Measurements from ENCODE around the gene PXDC1. TPM values are rescaled to one million over a fixed set of nuclear protein-coding genes. Genes with fewer than 3 reads are reported as not detected.
"Not testable (repeated sequence)": the region's sequence is repeated elsewhere in the genome, so short reads cannot be mapped to it uniquely, and the experiment has no call there.

The PXDC1 gene
- polyA plus RNA-seq, 1 donor: 20.8 TPM

DNA sequence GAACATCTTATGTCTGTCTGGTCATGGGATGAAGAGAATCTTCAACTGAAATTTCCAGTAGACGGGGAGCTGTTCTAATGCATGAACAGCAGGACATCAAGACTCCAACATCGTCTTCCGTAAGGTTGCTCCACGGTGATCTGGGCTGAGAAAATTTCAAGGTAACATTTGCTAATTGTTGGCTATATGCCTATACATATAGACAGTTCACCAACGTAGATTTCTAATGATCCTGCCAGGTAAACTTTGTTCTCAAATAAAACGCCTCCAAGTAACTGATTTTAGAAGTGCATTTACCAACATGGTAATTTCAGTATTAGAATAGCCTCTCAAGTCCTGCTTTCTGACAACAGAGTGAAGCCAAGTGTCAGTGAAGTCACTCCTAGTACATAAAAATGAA, 11.3 kb upstream of the PXDC1 start:
- no peak for DNase-seq (ENCODE audit: low read depth)

- no peak for DNase-seq (ENCODE audit: low read depth)
Observed at GRCh38 chr6:3762359-3762758, 10.8 kb upstream of the PXDC1 start.

- DNase-seq (ENCODE audit: low read depth): no peak
Observed at GRCh38 chr6:3761989-3762270, 10.4 kb upstream of the PXDC1 start.

- no peak for DNase-seq (ENCODE audit: low read depth)
Observed at GRCh38 chr6:3759646-3760232, 8.2 kb upstream of the PXDC1 start.

- DNase-seq (ENCODE audit: low read depth): no peak
Observed at GRCh38 chr6:3758842-3759144, 7.3 kb upstream of the PXDC1 start.

DNA sequence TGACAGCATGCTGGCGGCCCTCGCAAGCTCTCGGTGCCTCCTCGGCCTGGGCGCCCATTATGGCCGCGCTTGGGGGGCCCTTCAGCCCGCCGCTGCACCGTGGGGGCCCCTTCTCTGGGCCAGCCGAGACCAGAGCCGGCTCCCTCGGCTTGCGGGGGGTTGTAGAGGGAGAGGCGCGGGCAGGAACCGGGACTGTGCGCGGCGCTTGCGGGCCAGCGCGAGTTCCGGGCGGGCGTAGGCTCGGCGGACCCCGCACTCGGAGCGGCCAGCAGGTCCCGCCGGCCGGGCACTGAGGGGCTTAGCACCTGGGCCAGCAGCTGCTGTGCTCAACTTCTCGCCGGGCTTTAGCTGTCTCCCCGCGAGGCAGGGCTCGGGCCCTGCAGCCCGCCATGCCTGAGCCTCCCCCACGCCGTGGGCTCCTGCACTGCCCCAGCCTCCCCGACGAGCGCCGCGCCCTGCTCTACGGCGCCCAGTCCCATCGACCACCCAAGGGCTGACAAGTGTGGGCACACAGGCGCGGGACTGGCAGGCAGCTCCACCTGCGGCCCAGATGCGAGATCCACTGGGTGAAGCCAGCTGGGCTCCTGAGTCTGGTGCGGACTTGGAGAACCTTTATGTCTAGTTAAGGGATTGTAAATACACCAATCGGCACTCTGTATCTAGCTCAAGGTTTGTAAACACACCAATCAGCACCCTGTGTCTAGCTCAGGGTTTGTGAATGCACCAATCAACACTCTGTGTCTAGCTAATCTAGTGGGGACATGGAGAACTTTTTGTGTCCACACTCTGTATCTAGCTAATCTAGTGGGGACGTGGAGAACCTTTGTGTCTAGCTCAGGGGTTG, 6.7 kb upstream of the PXDC1 start:
- DNase-seq (ENCODE audit: low read depth): not testable (repeated sequence)

- no peak for DNase-seq (ENCODE audit: low read depth)
Observed at GRCh38 chr6:3757241-3757641, 5.7 kb upstream of the PXDC1 start.

DNA sequence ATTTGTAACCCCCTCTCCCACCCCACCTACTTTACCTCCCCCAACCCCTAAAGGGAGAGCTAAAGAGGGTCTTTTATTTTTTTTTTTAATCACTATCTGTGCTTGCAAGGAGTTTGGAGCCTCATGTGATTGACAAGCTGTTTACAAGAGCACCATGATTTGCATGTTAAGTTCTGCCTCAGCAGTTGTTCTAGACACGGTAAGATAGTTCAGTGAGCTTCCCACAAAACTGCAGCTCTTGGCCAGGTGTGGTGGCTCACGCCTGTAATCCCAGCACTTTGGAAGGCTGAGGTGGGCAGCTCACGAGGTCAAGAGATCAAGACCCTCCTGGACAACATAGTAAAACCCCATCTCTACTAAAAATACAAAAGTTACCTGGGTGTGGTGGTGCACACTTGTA, 5.0 kb upstream of the PXDC1 start:
- no peak for DNase-seq (ENCODE audit: low read depth)

DNA sequence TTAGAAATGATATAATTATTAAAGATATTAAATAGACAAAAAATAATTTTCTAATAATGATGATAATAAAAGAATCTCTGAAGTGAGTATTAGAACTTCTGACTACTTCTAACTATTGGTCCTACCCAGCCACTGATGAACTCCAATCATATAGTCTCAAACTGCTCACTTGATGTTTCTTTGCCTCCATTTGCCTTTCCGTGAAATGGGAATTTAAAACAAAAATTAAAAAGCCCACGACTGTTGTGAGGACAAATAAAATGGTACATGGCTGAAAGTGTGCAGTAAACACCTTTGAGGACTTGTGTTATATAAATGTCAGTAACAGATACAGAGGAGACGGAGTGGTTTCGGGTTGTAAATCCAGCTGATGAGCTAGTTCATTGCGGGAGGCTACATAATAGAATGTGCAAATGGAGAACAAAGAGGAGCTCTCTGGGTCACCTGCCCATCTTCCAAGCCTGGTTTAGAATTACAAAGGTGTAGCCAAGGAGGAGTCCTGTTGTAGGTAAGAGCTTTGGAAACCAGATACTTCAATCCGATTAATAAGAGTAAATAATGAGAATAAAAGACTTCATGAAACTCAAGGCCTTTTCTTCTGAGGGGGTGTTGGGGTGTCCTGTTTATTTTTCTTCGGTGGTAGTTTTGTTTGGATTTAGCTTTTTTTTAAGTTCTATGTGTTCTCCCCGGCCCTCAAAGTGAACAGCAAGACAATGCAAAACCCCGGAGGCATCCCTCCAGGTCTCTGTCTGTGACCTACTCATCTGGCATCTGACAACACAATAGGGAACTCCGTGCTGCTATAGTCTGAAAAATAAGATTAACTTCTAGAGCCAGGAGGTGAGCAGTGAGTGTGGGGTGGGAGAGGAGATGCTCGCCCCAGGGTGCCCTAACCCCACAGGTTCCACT, 4.4 kb upstream of the PXDC1 start:
- no peak for DNase-seq (ENCODE audit: low read depth)

- no peak for DNase-seq (ENCODE audit: low read depth)
Observed at GRCh38 chr6:3754776-3755175, 3.3 kb upstream of the PXDC1 start.

DNA sequence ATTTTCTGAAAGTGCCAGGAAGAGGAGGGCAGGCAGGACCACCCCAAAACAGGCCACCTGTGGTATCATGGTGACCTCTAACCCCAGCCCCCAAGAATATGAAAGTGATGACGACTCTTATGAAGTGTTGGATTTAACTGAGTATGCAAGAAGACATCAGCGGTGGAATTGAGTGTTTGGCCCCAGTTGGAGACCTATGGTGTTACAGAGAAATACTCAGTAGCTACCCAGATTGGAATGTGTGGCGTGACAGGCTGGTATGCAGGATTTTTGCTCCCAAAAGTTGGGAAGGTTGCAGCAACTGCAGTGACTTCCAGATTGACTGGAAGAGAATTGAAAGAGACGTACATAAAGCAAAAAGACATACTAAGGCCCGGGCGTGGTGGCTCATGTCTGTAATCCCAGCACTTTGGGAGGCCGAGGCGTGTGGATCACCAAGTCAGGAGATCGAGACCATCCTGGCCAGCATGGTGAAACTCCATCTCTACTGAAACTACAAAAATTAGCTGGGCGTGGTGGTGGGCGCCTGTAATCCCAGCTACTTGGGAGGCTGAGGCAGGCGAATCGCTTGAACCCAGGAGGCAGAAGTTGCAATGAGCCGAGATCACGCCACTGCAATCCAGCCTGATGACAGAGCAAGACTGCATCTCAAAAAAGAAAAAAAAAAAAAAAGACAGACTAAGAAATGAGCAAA, 2.7 kb upstream of the PXDC1 start:
- DNase-seq (ENCODE audit: low read depth): not testable (repeated sequence)

DNA sequence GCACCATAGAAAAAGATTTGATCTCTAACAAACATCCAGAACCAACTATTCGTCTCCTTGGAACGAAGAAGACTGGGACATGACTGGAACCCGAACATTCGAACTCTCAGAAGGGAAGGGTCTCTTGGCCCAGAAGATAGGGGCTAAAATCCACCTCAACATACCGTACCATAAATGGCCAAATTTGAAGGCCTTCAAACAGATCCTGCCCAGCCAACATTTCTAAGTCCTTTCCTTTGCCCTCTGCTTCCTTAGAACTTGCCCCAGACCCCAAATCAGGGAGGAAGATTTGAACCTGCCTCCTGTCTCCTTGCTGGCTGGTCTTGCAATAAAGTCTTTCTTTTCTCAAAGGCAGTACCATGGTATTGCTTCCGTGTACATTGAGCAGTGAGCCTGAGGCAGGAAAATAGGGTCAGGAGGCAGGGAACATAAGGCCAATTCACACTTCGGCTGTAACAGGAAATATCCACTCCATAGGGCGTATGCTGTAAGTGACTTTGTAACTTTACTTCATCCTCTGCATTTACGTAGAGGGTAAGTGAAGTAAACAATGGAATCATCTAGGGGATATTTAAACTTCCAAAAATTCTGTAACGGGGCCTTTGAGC, 1.8 kb upstream of the PXDC1 start:
- DNase-seq (ENCODE audit: low read depth): no peak

DNA sequence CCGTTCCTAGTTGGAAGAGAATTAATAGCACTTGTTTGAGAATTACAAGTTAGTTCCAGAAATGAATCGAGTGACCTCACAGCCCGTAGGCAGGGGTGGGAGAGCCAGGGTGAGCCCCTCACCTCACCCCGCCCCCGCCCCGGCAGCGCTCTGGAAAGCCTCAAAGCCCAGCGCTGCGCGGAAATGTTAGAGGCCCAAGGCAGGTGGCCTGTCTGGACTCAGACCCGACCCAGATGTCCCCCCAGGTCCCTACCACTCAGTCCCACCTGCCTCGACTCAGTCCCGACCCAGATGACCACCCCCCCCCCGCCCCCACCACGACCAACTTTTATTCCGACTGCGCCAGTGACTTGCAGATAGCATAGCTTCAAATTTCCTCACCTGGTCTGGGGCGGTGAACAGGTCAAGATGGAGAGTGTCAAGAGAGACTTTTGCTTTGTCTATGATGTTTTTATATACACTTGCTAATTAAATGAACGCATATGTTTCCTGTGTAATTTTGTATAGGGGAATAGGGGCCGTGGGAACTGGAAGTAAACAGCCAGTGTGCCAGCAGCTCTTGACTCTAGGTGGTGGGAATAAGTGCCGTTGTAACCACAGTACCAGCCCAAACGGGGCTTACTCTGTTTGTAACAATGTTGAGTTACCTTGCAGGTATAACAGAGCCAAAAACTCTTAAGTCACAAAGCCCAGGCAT, 1.2 kb upstream of the PXDC1 start:
- DNase-seq (ENCODE audit: low read depth): no peak

DNA sequence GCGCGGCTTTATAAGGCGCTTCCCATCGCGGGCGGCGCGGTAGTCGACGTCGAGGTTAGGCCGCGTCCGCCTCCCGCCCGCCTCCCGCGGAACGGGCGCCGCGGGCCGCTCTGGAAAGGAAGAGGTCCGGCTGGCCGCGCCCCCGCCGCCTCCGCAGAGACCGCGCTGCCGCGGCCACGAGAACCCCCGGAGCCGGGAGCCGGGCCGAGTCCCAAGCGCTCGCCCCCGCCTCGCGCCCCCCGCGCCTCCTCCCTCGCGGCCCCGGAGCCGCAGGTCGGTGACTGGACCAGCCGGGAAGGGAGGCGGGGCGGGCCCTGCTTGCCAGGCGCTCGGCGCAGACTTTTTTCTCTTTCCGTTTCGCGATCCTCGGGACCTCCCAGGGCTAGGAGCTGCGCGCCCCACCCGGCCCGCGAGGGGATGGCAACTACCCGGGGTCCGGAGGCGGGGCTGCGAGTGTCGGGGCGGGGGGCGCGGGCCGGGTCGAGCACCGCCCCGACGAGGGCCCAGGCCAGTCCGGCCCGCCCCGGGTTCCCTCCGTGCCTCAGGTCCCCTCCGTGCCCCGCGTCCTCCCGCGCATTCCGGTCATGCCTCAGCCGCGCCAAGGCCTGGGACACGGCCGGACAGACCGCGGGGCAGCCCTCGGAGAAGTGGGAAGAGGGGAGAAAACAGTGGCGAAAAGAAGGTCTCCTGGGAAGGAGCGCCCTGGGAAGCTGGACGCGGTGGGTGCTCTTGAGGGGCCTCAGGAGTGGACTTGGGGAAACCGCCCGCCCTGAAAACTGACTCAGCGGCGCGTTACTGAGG, 417 bp upstream of the PXDC1 start:
- no peak for DNase-seq (ENCODE audit: low read depth)

DNA sequence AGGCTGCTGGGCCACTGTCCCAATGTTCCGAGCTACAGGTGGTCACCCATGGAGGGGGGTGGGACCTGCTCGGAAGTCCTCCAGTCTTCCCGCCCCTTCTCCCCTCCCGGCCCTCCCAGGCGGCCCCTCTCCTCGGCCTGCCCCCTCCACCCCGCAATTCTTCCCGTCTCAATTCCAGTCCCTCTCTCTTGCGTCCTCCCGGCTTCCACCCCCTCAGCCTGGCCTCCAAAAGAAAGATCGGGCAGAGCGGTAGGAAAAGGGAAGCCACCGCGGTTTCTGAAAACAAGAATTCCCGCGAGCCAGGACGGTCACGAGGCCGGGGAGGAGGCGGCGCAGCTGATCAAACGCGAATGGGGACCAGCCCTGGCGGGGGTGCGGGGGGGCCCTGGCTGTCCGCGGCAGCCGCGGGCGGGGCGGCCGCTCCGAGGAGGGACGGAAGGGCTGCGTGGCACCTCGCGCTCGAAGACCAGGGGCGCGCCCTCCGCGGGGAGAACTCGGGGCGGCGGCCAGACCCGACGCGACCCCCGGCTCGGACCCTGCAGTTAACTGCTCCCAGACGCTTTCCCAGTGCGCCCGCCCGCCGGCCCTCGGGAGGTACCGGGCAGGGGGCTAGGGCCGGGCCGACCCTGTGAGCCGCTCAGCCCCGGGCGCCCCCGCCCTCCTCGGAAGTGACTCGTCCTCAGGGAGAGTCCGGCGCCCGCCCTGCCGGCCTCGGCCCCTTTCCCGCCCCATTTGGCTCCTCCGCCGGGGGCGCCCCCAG, 1.0 kb downstream of the PXDC1 start:
- DNase-seq (ENCODE audit: low read depth): no peak

DNA sequence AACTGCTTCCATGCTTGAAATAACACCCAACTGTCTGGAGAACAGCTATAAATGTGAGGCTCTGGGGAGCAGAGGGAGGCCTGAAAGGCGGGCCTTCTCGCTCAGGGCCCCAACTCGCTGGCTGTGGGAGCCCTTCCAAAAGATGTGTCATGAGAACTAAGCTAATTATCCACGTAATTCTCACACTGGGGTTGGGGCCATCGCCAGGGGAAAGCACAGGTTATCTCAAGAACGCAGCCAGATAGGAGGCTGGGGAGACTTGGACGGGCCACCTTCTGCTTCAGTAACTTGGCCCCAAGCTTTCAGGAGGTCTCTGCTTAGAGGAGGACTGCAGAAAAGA, 1.6 kb downstream of the PXDC1 start:
- no peak for DNase-seq (ENCODE audit: low read depth)

DNA sequence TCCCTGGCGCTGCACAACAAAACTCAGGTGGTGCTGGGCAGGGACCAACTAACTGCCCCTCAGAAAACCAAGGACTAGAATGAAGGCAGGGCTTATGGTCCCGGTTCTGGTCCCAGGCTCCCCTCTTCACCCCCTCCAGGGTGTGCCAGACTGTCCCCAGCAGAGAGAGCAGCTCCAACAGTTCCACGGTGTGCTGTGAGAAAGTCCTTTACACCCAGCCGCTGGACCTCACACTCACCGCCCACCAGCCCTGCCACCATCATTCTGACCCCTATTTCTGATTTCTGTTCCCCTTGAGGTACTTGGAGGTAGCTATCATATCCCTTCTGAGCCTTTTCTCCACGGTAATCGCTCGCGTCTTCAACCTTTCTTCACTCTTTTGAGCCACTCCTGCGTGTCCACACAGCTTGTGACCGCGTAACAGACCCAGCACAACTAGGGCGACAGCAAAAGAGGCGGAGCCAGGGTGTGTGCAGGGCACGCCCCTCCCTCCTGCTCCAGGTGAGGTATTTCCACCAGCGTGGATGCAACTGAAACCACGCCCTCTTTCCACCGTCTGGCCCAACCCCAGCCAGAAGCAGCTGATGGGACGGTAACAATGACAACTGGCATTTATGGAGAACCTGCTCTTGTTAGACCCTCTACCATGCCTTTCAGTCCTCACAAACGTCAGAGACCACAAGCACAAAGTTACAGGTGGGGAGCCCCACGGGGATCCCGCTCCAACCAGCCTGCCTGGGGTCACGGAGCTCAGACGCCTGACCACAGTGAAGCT, 2.3 kb downstream of the PXDC1 start:
- DNase-seq (ENCODE audit: low read depth): no peak

- DNase-seq (ENCODE audit: low read depth): no peak
Observed at GRCh38 chr6:3748208-3749066, 3.1 kb downstream of the PXDC1 start.

Data from forelimb muscle (tissue), 1 donor.